Left ventricle myocardium inferior (tissue), 1 donor: Measurements from ENCODE around the gene TP63. TPM values are rescaled to one million over a fixed set of nuclear protein-coding genes. Genes with fewer than 3 reads are reported as not detected.
"Not testable (repeated sequence)": the region's sequence is repeated elsewhere in the genome, so short reads cannot be mapped to it uniquely, and the experiment has no call there.

ENCODE experiments used
- DNase-seq: peaks from one replicate; pipeline ENCODE4 v3.0.0-alpha.2; 2020
- H3K27ac ChIP-seq: fragments of 200-600 bp; replicated peaks from 2 replicates; pipeline ENCODE4 v1.8.0; 2021
- H3K27me3 ChIP-seq: fragments of 200-600 bp; 2 replicates; pipeline ENCODE4 v1.8.0; 2021; ENCODE audit warnings: low read depth
- H3K36me3 ChIP-seq: fragments of 200-600 bp; 2 replicates; pipeline ENCODE4 v1.8.0; 2021
- H3K4me1 ChIP-seq: fragments of 200-600 bp; 2 replicates; pipeline ENCODE4 v1.8.0; 2021
- H3K4me3 ChIP-seq: fragments of 200-600 bp; 2 replicates; pipeline ENCODE4 v1.8.0; 2021; ENCODE audit warnings: mild to moderate bottlenecking, moderate library complexity
- H3K9me3 ChIP-seq: fragments of 200-600 bp; replicated peaks from 2 replicates; pipeline ENCODE4 v1.8.0; 2021
- intact Hi-C: fragments of 100-400 bp; cut with micrococcal nuclease; formaldehyde crosslinking; loops from one replicate; pipeline ENCODE4 v1.11.0; 2022
- total RNA-seq: library from RNA; stranded (reverse); fragmentation: NEBNext Ultra II Directional; extraction: Animal tissue kit (Norgen Biotek cat#: 25700); gene quantifications from one replicate; pipeline ENCODE4 v1.2.1, GENCODE V29; 2021
- TF ChIP-seq, protein P1 (sequence below): fragments of 200-600 bp; IDR thresholded peaks from 2 replicates; pipeline ENCODE4 v1.8.0; 2021; ENCODE audit warnings: antibody characterized with exemption, mild to moderate bottlenecking, borderline replicate concordance
- donor health status: DM: no; HTN: yes; CAD: no; lungs with severe emphysema.

The TP63 gene
- total RNA-seq, 1 donor from 2014 or later = 0.14 TPM

DNA sequence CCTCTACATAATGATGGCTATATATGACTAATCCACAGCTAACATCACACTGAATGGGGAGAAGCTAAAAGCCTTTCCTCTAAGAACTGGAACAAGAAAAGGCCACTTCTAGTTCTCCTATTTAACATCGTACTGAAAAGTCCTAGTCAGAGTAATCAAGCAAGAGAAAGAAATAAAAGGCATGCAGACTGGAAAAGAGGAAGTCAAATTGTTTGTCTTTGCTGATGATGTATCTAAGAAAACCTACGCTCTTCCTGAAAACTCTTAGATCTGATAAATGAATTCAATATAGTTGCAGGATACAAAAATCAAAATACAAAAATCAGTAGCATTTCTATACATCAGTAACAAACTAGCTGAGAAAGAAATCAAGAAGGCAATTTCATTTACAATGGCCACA is 116.9 kb downstream of the TP63 start:
- TF ChIP-seq, protein P1, sequence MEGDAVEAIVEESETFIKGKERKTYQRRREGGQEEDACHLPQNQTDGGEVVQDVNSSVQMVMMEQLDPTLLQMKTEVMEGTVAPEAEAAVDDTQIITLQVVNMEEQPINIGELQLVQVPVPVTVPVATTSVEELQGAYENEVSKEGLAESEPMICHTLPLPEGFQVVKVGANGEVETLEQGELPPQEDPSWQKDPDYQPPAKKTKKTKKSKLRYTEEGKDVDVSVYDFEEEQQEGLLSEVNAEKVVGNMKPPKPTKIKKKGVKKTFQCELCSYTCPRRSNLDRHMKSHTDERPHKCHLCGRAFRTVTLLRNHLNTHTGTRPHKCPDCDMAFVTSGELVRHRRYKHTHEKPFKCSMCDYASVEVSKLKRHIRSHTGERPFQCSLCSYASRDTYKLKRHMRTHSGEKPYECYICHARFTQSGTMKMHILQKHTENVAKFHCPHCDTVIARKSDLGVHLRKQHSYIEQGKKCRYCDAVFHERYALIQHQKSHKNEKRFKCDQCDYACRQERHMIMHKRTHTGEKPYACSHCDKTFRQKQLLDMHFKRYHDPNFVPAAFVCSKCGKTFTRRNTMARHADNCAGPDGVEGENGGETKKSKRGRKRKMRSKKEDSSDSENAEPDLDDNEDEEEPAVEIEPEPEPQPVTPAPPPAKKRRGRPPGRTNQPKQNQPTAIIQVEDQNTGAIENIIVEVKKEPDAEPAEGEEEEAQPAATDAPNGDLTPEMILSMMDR = no peak
- intact Hi-C loops = no loop called here
- Histone ChIP-seq H3K9me3 (peaks cover 62% of the 10 kb centered on the region), H3K4me1 (no peaks in the 10 kb centered on the region), H3K4me3 (no peak overlapping the region), H3K36me3 (no peaks in the 10 kb centered on the region), H3K27ac (no peak overlapping the region), H3K27me3 (no peaks in the 10 kb centered on the region)
- no peak for DNase-seq

DNA sequence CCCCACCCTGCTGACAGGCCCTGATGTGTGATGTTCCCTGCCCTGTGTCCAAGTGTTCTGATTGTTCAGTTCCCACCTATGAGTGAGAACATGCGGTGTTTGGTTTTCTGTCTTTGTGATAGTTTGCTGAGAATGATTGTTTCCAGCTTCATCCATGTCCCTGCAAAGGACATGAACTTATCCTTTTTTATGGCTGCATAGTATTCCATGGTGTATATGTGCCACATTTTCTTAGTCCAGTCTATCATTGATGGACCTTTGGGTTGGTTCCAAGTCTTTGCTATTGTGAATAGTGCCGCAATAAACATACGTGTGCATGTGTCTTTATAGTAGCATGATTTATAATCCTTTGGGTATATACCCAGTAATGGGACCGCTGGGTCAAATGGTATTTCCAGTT is 119.8 kb downstream of the TP63 start:
- intact Hi-C loops, H3K36me3 ChIP-seq, DNase-seq, H3K27ac ChIP-seq, H3K27me3 ChIP-seq, H3K4me1 ChIP-seq, H3K4me3 ChIP-seq: not testable (repeated sequence)
- H3K9me3 ChIP-seq = peaks cover 42% of the 10 kb centered on the region

DNA sequence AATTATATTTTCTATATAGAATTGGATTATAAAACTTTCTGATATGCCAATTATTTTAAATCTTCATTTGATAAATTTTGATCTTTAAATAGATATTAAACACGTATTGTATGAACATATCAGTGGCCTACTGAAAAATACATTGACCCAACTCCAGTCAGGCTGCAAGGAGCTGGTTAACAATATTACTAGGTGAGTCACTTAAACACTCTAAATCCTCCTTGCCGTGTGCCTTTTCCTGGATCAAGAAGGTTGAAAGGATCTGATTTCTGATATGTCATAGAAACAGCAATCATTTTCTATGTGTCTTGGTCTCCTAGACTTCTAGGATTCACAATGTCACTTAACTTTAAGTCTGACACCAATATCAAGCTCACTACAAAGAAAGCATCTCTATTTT is 123.2 kb downstream of the TP63 start:
- Histone ChIP-seq H3K4me1 (no peaks in the 10 kb centered on the region), H3K27me3 (no peaks in the 10 kb centered on the region), H3K4me3 (no peak overlapping the region), H3K9me3 (peaks cover 22% of the 10 kb centered on the region), H3K36me3 (no peaks in the 10 kb centered on the region), H3K27ac (no peak overlapping the region)
- intact Hi-C loops = no loop called here
- TF ChIP-seq, protein P1 = no peak
- DNase-seq = no peak

DNA sequence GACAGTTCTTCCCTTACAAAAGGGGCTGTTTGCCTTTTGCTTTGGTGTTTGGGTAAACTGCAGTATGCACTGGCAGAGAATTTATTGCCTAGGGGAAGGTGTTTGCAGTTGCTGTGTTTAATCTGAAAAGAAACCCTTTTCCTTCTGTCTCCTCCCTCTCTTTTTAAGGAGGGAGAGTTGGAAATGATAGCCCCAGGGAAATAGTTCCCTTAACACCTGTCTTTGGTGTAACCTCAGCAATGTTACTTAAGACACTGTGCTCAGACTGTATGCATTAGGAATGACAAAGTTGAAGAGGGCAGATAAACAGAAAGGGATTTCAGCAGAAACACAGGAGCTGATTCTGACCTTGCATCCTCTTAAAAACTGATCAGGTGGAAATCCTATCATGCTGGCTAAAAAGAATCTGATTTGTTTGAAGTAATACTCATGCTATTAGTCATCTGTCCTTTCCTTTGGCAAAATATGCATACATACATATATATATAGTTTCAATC is 125.4 kb downstream of the TP63 start:
- Histone ChIP-seq H3K4me3 (no peak overlapping the region), H3K4me1 (no peaks in the 10 kb centered on the region), H3K27me3 (no peaks in the 10 kb centered on the region), H3K27ac (no peak overlapping the region), H3K9me3 (peaks cover 13% of the 10 kb centered on the region), H3K36me3 (no peaks in the 10 kb centered on the region)
- no peak for DNase-seq
- TF ChIP-seq, protein P1 = no peak
- intact Hi-C loops = no loop called here

DNA sequence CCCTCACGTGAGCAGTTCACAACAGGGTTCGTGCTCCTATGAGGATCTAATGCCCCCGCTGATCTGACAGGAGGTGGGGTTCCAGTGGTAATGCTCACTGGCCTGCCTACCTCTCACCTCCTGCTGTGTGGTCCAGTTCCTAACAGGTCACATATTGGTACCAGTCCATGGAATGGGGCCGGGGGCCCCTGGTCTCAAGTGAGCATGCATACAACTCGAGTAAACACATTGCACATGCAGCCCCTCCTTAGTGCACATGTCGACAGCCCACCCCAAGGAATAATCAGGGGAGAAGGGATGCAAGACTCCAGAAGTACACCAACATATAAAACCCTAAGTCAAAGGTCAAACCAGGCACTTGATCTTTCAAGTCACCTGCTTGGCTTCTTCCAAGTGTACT is 127.0 kb downstream of the TP63 start:
- Histone ChIP-seq H3K27me3 (no peaks in the 10 kb centered on the region), H3K36me3 (no peaks in the 10 kb centered on the region), H3K27ac (no peak overlapping the region), H3K4me1 (no peaks in the 10 kb centered on the region), H3K9me3 (no peaks in the 10 kb centered on the region), H3K4me3 (no peak overlapping the region)
- TF ChIP-seq, protein P1 = no peak
- DNase-seq = no peak
- intact Hi-C loops = no loop called here

DNA sequence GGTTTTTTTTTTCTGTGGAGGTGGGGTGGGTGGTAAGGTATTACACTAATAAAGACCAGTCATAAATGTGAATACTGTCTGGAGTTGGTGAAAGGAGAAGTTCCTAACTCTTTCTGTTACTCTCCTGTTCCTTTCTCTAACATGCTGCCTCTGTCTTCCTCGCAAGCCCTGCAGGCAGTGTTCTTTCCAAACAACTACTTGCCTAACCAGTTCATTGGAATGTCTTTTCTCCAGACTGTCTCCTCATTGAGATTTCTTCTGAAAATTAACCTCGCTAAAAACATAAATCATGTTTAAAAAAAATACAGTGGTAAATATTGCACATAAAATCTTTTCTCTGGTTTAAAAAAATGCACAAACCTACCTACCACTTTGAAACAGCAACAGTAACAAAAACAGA is 135.2 kb downstream of the TP63 start:
- DNase-seq = no peak
- H3K9me3 ChIP-seq = no peaks in the 10 kb centered on the region
- H3K4me1 ChIP-seq = no peaks in the 10 kb centered on the region
- TF ChIP-seq, protein P1 = no peak
- H3K36me3 ChIP-seq = no peaks in the 10 kb centered on the region
- no peaks in the 10 kb centered on the region for H3K27me3 ChIP-seq
- H3K27ac ChIP-seq = no peak overlapping the region
- no peak overlapping the region for H3K4me3 ChIP-seq
- intact Hi-C loops = no loop called here
